IPS-15b (cell line): Measurements from ENCODE around the gene TTC39C.
"Not testable (repeated sequence)": the region's sequence is repeated elsewhere in the genome, so short reads cannot be mapped to it uniquely, and the experiment has no call there.

Experiments
- H3K27me3 ChIP-seq: one replicate; pipeline ENCODE4 v1.6.1; 2013; ENCODE audit warnings: low read length; ENCODE audit not compliant: control insufficient read depth, insufficient read depth
- H3K36me3 ChIP-seq: one replicate; pipeline ENCODE4 v1.6.1; 2013; ENCODE audit warnings: low read length; ENCODE audit not compliant: control insufficient read depth, insufficient read depth
- H3K4me1 ChIP-seq: one replicate; pipeline ENCODE4 v1.6.1; 2013; ENCODE audit warnings: mild to moderate bottlenecking, low read length; ENCODE audit not compliant: control insufficient read depth, insufficient read depth
- H3K4me3 ChIP-seq: one replicate; pipeline ENCODE4 v1.5.1; 2013; ENCODE audit warnings: low read depth, low read length
- H3K9ac ChIP-seq: one replicate; pipeline ENCODE4 v1.6.1; 2013; ENCODE audit warnings: low read depth, mild to moderate bottlenecking, low read length
- H3K9me3 ChIP-seq: one replicate; pipeline ENCODE4 v1.6.1; 2013; ENCODE audit warnings: mild to moderate bottlenecking, low read length; ENCODE audit not compliant: control insufficient read depth, insufficient read depth

Gene TTC39C

DNA sequence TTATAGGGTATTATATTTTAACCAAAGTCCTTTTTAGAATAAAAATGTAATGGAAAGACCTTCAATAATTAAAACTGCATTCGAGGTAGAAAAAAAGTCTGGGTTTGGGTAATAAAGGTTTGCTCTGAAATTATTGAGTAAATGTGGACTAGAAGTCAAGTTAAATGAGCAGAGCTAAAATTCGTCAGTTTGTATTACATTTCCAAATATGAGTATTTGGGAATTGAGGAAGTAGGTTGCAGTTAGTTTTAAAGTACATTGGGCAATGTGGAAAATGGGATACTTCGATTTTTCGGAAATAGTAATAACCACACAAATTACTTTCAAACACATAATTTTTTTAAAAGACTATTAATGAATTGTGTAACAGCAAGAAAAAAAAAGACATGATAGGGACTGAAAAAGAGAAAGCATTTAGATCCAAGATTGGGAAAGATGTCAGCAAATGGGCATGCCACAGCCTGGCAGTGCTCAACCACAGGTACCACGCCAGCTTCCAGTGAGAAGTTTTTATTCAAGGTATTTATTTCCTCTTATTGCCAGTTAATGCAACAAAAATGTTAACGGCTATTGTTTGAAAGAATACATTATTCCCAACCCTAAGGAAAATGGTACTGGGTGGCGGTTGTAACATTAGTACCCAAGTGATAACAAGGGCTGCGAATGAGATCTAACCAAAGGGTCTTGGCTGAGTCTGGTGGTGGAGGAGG is 50.0 kb downstream of the TTC39C start:
- Histone ChIP-seq H3K4me3 (no peak overlapping the region), H3K9me3 (no peaks in the 10 kb centered on the region), H3K27me3 (no peaks in the 10 kb centered on the region), H3K4me1 (no peaks in the 10 kb centered on the region), H3K36me3 (no peaks in the 10 kb centered on the region), H3K9ac (no peak overlapping the region)

DNA sequence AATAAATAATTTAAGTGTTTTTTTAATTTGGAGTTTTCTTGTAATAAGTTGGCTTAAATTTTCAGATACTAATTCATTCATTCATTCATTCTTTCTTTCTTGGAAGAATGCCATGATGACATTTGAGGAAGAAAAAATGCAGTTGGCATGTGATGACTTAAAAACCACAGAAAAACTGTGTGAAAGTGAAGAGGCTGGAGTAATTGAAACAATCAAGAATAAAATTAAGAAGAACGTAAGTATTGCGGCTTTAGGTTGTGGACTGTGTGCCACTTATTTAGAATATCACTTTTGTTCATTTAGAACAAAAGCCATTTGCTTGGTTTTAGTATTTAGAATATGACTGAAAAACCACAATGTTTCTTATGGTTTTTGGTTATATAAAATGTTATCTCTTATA is 51.4 kb downstream of the TTC39C start:
- H3K27me3 ChIP-seq, result no peaks in the 10 kb centered on the region

DNA sequence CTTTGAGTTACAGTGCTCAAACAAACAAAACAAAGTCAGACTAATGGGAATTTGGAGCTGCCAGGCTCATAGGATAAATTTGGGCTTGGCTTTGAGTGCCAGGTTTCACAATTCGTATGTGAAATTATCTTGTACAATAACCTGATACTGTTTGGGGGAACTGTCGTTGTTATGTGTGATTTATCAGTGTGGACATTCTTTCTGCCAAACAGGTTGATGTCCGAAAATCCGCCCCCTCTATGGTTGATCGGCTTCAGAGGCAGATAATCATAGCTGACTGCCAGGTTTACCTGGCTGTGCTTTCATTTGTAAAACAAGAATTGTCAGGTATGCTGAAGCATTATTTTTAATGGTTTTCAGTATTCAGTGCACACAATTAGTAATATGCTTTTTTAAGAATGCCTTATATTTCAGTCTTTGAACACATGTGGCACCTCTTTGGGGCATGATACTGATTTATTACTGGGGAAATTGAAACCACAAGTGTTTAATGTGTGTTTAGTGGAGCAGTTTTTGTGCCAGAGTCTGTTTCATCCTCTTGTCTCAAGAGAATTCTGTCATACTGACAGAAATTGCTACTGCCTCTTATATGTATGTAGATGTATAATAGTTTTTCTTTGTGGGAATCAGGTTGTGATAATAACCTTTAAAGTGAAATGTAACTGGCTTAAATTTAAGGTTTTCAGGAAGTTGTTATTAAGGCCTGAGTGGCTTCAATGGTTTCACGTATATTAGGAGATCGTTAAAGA is 54.6 kb downstream of the TTC39C start:
- H3K9me3 ChIP-seq, result no peaks in the 10 kb centered on the region
- H3K36me3 ChIP-seq, result no peaks in the 10 kb centered on the region
- no peak overlapping the region for H3K9ac ChIP-seq
- H3K4me3 ChIP-seq, result no peak overlapping the region
- no peaks in the 10 kb centered on the region for H3K27me3 ChIP-seq
- H3K4me1 ChIP-seq, result no peaks in the 10 kb centered on the region

More for the DNA sequence above, 51.4 kb downstream of the TTC39C start:
- Histone ChIP-seq H3K36me3 (no peaks in the 10 kb centered on the region), H3K9ac (no peak overlapping the region), H3K4me1 (no peaks in the 10 kb centered on the region), H3K4me3 (no peak overlapping the region), H3K9me3 (no peaks in the 10 kb centered on the region)

DNA sequence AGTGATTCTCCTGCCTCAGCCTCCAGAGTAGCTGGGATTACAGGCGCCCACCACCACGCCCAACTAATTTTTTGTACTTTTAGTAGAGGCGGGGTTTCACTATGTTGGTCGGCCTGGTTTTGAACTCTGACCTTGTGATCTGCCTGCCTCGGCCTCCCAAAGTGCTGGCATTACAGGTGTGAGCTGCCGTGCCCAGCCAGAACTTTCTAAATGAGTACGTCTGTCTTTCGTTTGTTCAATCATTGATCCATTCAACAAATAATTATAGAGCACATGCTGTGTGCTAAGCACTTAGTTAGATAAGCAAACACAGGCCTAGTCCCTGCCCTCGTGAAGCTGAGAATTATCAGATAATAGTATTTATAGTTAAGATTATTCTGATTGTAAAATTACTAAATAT is 56.5 kb downstream of the TTC39C start:
- Histone ChIP-seq H3K9me3 (no peaks in the 10 kb centered on the region), H3K4me1 (no peaks in the 10 kb centered on the region), H3K27me3 (no peaks in the 10 kb centered on the region), H3K9ac (no peak overlapping the region), H3K4me3 (no peak overlapping the region), H3K36me3 (no peaks in the 10 kb centered on the region)

DNA sequence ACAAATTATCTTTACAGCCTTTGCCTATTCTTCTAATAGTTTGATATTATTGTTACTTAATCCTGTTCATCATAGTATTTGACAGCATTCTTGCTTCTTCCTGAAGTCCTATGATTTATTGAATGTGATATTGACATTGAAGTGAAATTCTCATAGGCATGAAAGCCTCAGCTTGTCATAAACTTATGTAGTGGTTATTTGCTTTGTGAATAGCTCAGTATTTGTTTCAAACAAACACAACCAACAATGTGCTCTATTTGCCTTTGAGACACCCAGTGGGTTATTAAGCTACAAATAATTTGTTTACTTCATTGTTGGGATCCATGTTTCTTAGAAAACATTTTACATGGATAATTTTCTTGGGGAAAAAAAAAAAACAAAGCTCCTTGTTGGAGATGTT is 57.2 kb downstream of the TTC39C start:
- H3K4me1 ChIP-seq, result no peaks in the 10 kb centered on the region
- no peaks in the 10 kb centered on the region for H3K27me3 ChIP-seq
- H3K9ac ChIP-seq, result no peak overlapping the region
- no peaks in the 10 kb centered on the region for H3K9me3 ChIP-seq
- H3K4me3 ChIP-seq, result no peak overlapping the region
- no peaks in the 10 kb centered on the region for H3K36me3 ChIP-seq

DNA sequence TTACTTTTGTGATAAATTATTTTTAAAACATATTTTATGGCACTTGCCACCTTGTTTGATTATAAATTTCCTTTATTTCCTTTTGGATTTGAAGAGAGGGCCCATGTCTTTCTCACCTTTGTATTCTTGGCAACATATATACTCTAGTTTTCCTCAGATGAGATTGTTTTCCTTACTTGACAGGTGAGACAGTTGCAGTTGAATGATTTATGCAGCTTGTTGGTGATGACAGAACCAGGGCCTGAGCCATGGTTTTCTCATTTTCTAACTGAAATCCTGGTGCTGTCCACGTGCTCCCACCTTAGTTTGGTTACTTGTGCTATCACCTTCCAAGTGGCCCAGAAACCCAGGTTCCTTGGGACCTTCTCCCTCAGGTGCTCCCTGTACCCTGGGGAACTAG is 58.2 kb downstream of the TTC39C start:
- Histone ChIP-seq H3K9me3 (no peaks in the 10 kb centered on the region), H3K36me3 (no peaks in the 10 kb centered on the region), H3K4me1 (no peaks in the 10 kb centered on the region), H3K4me3 (no peak overlapping the region), H3K9ac (no peak overlapping the region), H3K27me3 (no peaks in the 10 kb centered on the region)

DNA sequence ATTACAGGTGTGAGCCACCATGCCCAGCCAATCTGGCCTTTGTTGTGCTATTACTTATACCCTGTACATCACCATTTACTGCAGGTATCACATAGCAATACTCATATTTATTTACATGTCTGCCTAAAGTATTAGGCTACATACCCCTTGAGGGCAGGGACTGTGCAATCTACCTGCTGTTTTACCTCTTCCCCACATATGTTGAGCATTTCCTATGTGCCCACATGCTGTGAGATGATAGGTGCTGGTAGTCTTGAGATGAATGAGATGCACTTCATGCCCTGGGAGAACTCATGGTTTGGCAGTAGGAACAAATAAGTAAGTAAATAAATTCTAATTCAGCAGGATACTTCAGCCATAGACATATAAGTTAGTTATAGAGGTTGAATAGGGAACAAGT is 59.2 kb downstream of the TTC39C start:
- Histone ChIP-seq H3K9ac (no peak overlapping the region), H3K9me3 (no peaks in the 10 kb centered on the region), H3K4me1 (no peaks in the 10 kb centered on the region), H3K4me3 (no peak overlapping the region), H3K27me3 (no peaks in the 10 kb centered on the region), H3K36me3 (no peaks in the 10 kb centered on the region)

DNA sequence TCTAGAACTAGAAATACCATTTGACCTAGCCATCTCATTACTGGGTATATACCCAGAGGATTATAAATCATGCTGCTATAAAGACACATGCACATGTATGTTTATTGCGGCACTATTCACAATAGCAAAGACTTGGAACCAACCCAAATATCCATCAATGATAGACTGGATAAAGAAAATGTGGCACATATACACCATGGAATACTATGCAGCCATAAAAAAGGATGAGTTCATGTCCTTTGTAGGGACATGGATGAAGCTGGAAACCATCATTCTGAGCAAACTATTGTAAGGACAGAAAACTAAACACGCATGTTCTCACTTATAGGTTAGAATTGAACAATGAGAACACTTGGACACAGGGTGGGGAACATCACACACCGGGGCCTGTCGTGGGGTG is 60.2 kb downstream of the TTC39C start:
- H3K4me3 ChIP-seq, H3K36me3 ChIP-seq: not testable (repeated sequence)

DNA sequence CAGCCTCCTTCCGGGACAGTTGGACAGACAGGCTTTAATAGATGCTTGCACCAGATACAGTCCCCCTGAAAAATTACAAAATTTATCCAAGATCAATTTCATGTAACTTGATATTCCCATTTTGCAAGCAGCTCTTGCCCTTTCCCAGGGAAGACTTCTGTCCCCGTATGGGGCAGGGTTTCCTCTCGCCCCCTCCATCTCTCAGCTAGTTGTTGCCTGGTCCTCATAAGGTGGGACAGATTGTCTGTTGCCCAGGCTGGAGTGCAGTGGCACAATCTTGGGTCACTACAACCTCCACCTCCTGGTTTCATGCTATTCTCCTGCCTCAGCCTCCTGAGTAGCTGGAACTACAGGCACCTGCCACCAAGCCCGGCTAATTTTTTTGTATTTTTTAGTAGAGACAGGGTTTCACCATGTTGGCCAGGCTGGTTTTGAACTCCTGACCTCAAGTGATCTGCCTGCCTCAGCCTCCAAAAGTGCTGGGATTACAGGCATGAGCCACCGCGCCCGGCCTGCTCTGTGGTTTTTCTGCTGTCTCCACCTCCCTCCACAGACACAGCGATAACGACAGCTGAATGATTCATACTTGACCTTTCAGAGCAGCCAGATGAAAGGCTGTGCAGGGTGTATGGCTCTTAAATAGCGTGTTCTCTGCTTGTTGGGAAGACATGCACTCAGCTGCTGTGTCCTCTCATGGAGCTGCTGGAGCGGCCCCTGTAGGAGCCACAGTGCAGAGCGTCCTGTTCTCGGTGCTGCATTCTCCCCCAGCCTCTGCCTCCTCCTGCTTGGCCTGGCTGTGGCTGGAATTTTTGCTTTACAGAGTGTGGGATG is 61.4 kb downstream of the TTC39C start:
- Histone ChIP-seq H3K9ac (no peak overlapping the region), H3K4me1 (no peaks in the 10 kb centered on the region), H3K36me3 (no peaks in the 10 kb centered on the region), H3K4me3 (no peak overlapping the region), H3K27me3 (no peaks in the 10 kb centered on the region), H3K9me3 (no peaks in the 10 kb centered on the region)

More for the DNA sequence above, 60.2 kb downstream of the TTC39C start:
- not testable (repeated sequence) for H3K27me3 ChIP-seq, H3K4me1 ChIP-seq, H3K9ac ChIP-seq, H3K9me3 ChIP-seq

DNA sequence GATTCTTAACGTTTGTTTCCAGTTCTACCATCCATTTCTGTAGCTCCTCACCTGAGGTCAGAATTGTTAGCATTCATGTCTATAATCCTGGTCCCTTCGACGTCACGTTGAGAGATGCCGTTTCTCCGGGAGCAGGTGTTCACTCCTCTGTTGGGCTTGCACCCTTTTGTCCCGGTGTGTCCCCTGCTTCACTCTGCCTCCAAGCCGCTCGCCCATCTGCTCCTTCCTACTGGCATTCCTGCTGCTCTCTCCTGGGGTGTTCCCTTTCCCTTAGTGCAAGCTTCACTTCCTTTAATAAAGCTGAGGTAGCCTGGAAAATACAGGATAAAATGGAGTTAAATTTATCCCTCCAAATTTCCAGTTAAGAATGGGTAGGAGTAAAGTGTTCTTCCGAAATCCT is 62.4 kb downstream of the TTC39C start:
- Histone ChIP-seq H3K27me3 (no peaks in the 10 kb centered on the region), H3K9ac (no peak overlapping the region), H3K4me1 (no peaks in the 10 kb centered on the region), H3K36me3 (no peaks in the 10 kb centered on the region), H3K4me3 (no peak overlapping the region), H3K9me3 (no peaks in the 10 kb centered on the region)

DNA sequence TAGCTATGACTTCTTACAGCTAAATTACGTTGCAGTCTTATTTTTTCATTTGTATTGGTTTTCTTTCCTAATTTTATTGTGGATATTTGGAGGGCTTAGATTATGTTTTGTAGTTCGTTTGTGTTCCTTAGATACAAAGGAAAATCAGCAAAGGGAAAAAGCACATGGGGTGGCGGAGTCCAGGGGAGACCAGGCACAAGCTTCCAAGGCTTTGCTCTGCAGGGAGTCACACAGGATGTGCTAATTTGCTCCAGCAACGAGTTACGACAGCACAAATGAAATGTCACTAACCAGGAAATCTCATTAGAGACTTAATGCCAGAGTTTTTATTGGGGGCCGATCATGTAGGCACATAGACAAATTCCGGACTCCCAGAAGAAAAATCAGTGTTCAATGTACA is 63.8 kb downstream of the TTC39C start:
- Histone ChIP-seq H3K36me3 (no peaks in the 10 kb centered on the region), H3K4me3 (no peak overlapping the region), H3K9me3 (no peaks in the 10 kb centered on the region), H3K27me3 (no peaks in the 10 kb centered on the region), H3K9ac (no peak overlapping the region), H3K4me1 (no peaks in the 10 kb centered on the region)
